Activated CD4-positive, alpha-beta T cell treated with anti-CD3 and anti-CD28 coated beads for 24 hours (primary cell): ENCODE results near the gene UBXN7.
"Not testable (repeated sequence)": the region's sequence is repeated elsewhere in the genome, so short reads cannot be mapped to it uniquely, and the experiment has no call there.

Experiments
- DNase-seq, 2 donors: peaks; one replicate each; pipeline ENCODE4 v3.0.0-alpha.2; 2020; ENCODE audit warnings: low read depth in 2 of 2

UBXN7 gene, protein sequence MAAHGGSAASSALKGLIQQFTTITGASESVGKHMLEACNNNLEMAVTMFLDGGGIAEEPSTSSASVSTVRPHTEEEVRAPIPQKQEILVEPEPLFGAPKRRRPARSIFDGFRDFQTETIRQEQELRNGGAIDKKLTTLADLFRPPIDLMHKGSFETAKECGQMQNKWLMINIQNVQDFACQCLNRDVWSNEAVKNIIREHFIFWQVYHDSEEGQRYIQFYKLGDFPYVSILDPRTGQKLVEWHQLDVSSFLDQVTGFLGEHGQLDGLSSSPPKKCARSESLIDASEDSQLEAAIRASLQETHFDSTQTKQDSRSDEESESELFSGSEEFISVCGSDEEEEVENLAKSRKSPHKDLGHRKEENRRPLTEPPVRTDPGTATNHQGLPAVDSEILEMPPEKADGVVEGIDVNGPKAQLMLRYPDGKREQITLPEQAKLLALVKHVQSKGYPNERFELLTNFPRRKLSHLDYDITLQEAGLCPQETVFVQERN

DNA sequence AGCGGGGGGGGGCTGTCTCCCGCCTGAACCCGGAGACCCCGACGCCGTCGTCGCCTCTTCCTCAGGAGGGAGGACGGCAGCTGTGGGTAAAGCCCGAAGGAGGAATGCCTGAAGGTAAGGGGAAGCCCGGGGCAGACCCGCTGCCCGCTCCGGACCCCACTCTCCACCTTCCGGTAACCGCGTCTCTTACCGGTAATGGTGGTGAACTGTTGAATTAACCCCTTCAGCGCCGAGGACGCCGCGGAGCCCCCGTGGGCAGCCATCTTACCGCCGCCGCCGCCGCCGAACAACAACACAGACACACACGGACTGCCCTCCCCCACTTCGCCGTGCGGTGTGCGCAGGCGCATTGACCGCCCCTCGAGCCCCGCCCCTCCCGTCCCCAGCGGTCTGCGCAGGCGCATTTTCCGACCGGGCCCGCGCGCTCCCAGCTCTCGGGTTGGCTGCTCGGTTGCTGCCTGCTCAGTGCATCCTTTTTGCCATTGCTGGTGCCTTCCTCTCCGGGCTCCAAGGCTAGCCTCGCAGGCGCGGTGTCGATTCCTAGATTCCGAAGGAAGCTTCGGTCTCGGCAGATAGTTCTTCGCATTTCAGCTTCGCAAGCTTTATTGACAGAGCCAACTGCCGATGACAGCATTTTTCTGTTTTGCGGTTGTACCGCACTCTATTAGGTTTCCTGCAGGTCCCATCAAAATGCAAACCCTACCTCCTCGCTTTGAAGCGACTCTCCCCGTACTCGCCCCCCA lies at the start of gene UBXN7:
UBXN7 (minus strand) TSS at position 291 of the 743 bp plus-strand sequence; CDS start at position 263, 28 bp downstream.
- DNase-seq: peak; percentile 94 to 95

DNA sequence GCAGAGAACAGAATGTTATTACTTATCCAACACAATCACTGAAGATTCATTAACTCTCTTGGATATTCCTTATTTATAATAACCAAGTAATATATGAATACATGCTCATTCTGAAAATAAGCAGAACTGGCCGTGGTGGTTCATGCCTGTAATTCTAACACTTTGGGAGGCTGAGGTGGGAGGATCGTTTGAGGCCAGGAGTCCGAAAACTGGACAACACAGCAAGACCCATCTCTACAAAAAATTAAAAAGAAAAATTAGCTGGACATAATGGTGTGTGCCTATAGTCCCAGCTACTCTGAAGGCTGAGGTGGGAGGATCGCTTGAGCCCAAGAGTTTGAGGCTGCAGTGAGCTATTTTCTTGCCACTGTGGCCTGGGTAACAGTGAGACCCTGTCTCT lies 45.5 kb upstream of the UBXN7 start:
- no peak for DNase-seq

DNA sequence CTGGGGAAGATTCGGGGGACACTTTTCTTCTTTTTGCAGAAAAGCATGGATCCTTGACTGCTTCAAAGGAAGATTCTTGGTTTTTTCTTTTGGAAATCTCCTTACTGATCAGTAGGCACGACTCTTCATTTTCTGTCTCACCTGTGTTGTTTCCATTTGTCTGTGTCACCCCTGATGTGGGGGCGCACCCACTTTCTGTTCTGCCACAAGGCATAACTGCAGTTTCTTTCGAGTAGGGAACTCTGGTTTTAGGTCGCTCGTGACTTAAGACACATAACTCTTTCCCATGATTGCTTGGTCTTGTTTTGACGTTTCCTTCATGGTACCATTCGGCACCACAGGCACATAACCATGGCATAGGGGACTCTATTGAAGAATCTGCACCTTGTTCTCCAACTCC lies 40.1 kb upstream of the UBXN7 start:
- no peak for DNase-seq

DNA sequence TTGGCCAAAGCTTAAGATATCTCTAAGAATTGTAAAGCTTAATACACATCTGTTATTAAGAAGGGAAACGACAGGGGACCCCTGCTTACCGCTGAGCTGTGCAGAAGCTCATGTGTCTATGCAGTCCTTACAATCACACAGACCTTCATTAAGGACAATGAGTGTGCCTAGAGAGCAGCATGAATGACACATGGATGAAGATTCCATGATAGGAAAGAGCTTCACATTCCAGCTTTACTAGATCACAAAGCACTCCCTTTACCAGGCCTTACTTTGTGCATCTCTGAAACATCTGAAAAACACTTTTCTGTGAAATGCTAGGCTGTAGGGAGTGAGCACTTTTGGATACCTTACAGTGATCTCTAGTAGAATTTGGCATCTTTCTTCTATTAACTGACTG lies 39.3 kb upstream of the UBXN7 start:
- DNase-seq: no peak

DNA sequence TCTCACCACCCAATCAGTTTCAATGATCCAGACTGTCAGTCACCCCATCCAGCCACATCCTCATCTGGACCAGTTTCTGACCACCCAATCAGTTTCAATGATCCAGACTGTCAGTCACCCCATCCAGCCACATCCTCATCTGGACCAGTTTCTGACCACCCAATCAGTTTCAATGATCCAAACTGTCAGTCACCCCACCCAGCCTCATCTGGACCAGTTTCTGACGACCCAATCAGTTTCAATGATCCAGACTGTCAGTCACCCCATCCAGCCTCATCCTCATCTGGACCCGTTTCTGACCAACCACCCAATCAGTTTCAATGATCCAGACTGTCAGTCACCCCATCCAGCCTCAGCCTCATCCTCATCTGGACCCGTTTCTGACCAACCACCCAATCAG lies 38.0 kb upstream of the UBXN7 start:
- DNase-seq: not testable (repeated sequence)

DNA sequence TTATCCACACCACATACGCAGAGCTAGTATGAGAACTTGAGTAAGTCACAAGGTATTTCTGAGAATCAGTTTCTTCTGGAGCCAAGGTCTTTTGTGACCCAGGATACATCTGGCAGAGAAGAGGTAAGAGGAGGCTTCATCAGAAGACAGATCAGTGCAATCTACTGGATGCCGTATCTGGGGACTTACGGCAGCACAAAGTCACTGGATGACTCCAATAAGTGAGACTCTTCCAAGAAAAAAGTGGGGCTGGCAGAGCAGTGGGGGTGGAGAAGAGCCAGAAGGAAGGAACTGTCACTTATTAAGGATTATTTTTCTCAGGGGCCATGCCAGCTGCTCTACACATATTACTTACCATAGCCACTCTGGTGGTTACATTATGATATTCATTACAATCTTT lies 31.6 kb upstream of the UBXN7 start:
- DNase-seq: no peak

DNA sequence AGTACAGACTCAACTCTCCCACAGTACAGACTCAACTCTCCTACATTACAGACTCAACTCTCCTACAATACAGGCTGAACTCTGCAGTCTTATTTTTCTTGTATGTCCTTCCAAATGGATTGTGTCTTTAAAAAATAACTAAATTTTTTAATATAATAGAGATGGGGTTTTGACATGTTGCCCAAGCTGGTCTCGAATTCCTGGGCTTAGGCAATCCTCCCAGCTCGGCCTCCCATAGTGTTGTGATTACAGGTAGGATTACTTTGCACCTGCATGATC lies 31.2 kb upstream of the UBXN7 start:
- no peak for DNase-seq

DNA sequence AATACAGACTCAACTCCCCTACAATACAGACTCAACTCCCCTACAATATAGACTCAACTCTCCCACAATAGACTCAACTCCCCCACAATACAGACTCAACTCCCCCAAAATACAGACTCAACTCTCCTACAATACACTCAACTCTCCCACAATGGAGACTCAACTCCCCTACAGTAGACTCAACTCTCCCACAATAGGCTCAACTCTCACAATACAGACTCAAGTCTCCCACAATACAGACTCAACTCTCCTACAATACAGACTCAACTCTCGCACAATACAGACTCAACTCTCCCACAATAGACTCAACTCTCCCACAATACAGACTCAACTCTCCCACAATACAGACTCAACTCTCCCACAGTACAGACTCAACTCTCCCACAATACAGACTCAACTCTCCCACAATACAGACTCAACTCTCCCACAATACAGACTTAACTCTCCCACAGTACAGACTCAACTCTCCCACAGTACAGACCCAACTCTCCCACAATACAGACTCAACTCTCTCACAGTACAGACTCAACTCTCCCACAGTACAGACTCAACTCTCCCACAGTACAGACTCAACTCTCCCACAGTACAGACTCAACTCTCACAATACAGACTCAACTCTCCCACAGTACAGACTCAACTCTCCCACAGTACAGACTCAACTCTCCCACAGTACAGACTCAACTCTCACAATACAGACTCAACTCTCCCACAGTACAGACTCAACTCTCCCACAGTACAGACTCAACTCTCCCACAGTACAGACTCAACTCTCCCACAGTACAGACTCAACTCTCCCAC lies 30.7 kb upstream of the UBXN7 start:
- DNase-seq: not testable (repeated sequence)

DNA sequence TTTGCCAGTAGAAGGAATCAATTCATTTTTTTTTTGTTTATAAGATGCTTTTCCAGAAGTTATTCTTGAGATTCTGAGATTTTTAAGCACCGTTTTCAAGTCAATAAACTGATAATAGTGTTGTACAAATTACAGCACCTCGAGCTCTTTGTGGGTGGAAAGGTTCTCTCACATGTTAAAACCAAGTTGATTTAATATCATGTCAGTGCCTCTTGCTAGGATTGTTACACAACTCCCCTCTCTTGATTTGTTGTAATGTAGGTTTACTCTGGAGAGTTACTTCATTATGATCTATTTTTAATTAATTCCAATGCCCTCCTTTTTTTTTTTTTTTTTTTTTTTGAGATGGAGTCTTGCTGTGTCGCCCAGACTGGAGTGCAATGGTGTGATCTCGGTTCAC lies 25.8 kb upstream of the UBXN7 start:
- no peak for DNase-seq

DNA sequence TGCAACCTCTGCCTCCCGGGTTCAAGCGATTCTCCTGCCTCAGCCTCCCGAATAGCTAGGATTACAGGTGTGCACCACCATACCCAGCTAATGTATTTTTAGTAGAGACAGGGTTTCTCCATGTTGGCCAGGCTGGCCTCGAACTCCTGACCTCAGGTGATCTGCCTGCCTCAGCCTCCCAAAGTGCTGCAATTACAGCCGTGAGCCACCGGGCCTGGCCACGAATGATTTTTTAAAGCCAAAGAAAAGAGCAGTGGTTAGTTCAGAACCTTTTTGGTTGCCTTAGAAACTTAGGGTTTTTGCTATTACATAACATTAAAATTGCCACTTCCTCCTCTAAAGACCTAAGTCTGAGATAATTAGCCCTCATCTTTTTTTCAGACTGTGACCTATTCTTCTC lies 25.2 kb upstream of the UBXN7 start:
- not testable (repeated sequence) for DNase-seq

DNA sequence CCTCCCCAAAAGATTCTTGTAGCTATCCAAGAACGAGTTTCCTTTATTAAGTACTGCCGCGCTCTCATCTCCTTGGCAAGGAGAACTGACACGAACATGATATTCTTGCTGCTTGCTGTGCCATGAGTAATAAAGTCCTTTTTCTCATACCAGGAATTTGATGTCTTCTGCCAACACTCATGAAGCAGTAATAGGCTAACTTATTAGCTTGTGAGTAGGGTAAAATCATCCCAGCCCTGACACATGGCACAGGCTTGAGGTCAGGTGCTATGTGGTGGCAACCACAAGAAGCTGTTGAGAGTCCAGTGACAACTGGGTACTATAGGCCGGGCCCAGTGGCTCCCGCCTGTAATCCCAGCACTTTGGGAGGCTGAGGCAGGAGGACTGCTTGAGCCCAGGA lies 22.7 kb upstream of the UBXN7 start:
- no peak for DNase-seq

DNA sequence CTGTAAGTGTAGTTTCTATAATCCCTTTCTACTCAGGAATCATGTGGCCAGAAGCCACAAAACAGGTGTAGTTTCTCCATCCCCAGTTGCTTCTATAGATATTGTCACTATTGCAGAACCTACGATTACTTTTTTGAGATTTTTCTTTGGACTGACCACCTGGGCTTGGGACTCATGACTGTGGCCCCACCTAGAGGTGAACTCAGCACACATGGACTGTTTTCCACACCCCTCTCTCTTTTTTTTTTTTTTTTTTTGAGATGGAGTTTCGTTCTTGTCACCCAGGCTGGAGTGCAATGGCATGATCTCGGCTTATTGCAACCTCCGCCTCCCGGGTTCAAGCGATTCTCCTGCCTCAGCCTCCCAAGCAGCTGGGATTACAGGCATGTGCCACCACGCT lies 13.2 kb upstream of the UBXN7 start:
- not testable (repeated sequence) for DNase-seq

DNA sequence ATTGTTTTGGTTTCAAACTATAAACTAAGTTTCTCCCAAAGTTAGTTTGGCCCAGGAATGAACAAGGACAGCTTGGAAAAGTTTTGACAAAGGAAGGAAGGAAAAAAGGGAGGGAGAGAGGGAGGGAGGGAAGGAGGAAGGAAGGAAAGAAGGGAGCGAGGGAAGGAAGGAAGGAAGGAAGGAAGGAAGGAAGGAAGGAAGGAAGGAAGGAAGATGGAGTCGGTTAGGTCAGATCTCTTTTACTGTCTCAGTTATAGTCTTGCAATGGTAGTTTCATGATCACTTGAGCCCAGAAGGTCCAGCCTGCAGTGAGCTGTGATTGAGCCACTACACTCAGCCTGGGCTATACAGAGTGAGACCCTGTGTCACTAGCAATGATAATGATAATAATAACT lies 12.3 kb upstream of the UBXN7 start:
- DNase-seq: no peak

DNA sequence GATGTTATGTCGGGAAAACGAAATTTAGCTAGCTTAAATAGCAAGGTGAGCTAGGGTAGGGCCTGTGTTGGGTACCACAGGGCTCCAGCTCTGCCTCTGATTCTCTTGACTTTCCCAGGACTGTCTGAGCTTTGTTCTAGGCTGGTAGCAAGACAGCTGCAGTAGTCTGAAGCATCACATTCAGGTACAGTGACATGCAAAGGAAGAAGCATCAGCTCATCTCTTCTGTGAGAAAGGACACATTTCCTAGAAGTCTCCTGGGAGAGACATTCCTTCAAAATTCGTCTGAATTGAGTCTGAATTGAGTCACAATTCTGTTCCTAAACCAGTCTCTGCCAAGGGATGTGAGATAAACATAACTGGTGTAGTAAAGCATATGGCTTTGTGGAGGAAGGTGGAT lies 8.5 kb upstream of the UBXN7 start:
- DNase-seq: no peak

DNA sequence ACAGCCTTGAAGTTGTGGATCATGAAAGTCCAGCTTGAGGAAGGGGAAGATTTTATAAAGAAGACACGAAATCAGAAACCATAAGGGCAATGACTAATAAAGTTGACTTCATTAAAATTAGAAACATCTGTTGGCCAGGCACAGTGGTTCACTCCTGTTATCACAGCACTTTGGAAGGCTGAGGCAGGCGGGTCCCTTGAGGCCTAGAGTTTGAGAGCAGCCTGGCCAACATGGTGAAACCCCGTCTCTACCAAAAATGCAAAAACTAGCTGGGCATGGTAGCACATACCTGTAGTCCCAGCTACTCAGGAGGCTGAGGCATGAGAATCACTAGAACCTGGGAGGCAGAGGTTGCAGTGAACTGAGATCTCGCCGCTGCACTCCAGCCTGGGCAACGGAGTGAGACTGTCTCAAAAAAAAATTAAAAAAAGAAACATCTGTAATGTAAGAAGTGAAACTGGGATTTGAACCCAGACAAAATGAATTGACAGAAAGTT lies 7.9 kb upstream of the UBXN7 start:
- DNase-seq: no peak

DNA sequence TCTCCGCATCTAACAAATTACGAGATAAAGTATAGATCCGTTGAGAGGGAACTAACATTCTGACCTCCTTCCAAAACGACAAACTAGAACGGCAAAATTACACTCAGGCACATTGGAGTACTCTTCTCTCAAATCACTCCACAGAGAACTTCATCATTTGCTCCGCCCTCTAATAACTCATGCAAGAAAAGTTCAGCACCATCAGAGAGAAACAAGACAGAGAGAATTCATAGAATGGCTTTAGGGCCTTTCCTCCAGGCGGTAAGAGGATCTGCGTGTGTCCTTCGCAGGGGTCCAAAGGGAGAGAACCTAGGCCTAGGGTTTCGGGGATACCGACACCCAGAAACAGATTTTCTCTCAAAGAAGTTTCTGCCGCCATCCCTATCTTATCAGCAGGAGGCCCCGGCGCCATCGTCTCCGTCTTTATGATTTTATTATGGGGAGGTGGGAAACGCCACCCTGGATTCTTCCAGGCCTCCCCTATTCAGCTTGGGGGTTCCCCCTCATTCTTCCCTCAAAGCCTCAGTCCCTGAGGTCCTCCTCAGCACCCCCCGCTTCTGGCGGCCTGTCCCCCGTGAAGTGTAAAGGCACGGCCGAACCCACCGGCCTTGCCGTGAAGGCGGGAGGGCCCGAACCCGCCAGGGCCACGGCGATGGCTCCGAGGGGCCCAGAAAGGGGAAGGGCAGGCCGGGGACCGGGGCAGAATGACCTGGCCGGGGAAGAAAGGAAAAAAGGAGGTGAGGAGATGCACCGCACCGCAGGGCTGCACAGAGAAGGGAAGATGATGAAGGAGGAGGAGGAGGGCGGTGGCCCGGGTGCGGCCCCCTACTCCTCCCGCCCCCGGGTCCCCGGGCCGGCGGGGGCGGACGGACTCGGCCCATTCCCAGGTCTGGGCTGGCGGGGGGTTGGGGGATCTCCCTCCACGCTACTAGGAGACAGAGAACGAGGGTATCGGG lies 768 bp downstream of the UBXN7 start:
- DNase-seq: no peak

DNA sequence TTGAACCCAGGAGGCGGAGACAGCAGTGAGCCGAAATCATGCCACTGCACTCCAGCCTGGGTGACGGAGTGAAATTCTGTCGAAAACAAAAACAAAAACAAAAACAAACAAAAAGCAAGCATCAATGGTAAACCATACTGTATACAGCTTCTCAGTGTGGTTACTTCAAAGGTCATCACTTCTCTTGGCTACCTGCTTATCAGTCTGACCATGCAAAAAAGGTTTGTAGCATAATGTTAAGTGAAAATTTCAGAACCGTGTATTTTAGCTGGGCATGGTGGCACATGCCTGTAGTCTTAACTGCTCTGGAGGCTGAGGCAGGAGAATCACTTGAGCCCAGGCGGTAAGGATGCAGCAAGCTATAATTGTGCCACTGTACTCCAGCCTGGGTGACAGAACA lies 4.2 kb downstream of the UBXN7 start:
- DNase-seq: no peak

DNA sequence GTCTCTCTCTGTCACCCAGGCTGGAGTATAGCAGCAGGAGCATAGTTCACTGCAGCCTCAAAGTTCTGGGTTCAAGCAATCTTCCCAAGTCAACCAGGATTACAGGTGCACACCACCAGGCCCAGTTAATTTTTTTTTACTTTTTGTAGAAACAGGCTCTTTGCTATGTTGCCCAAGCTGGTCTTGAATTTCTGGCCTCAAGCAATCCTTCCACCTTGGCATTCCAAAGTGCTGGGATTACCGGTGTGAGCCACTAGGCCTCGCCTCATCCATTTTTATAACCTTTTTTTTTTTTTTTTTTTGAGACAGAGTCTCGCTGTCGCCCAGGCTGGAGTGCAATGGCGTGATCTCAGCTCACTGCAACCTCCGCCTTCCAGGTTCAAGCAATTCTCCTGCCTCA lies 7.8 kb downstream of the UBXN7 start:
- not testable (repeated sequence) for DNase-seq

DNA sequence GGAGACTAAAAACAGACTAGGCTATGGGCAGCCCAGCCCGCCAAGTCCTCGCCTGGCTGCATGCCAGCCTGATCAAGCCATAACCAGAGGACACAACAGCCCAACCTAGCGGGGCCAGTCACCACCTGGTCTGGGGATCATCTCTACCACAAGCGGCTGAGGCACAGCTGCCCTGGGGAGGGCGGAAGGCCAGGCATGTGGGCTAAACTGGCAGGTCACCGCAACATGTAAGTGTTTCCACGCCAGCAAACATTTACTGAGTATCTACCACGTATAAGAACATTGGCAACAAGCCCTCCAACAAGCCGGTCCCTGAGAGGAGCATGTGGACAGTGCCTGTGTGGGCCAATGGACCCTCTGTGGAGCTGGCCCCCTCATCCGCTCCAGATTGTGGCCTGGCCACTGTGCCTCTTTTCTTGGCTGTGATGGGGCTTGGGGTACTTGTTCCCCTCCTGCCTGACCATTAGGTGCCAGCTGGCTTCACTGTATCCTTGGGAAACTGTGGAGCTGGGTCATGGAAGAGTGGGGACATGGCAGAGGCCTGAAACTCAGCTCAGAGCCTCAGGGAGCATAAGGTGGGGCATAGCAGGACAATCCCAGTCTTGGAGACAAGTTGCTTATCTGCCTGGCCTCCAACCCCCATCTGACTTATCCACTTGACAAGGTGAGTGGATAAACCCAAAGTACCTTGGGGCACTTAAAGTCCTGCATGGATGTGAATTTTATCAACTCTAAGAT lies 9.0 kb downstream of the UBXN7 start:
- DNase-seq: no peak

DNA sequence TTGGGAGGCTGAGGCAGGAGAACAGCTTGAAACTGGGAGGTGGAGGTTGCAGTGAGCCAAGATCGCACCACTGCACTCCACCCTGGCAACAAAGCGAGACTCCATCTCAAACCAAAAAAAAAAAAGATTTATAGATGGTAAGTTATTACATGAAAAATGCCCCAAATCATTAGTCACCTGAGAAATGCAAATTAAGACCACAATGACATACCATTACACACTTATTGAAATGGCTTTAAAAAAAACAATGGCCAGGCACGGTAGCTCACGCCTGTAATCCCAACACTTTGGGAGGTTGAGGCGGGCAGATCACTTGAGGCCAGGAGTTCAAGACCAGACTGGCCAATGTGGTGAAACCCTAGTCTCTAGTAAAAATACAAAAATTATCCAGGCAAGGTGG lies 10.6 kb downstream of the UBXN7 start:
- DNase-seq: not testable (repeated sequence)
